ENCODE data around the gene NBPF20.
A peak's percentile ranks its signal among the peaks of the same experiment; 100 is the strongest.
"Not testable (repeated sequence)": the region's sequence is repeated elsewhere in the genome, so short reads cannot be mapped to it uniquely, and the experiment has no call there.

NBPF20 gene, protein sequence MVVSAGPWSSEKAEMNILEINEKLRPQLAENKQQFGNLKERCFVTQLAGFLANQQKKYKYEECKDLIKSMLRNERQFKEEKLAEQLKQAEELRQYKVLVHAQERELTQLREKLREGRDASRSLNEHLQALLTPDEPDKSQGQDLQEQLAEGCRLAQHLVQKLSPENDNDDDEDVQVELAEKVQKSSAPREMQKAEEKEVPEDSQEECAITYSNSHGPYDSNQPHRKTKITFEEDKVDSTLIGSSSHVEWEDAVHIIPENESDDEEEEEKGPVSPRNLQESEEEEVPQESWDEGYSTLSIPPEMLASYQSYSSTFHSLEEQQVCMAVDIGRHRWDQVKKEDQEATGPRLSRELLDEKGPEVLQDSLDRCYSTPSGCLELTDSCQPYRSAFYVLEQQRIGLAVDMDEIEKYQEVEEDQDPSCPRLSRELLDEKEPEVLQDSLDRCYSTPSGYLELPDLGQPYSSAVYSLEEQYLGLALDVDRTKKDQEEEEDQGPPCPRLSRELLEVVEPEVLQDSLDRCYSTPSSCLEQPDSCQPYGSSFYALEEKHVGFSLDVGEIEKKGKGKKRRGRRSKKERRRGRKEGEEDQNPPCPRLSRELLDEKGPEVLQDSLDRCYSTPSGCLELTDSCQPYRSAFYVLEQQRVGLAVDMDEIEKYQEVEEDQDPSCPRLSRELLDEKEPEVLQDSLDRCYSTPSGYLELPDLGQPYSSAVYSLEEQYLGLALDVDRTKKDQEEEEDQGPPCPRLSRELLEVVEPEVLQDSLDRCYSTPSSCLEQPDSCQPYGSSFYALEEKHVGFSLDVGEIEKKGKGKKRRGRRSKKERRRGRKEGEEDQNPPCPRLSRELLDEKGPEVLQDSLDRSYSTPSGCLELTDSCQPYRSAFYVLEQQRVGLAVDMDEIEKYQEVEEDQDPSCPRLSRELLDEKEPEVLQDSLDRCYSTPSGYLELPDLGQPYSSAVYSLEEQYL (N-terminal part only)
- total RNA-seq: 4.7 to 9.0 reads per million in 2 experiments

GRCh38 chr1:145425436-145426029 lies at the start of gene NBPF20:
TSS of gene NBPF20 (minus strand) at chr1:145425603. CDS start at chr1:145405272, 20,331 bp downstream.
- peak; percentile 63 for DNase-seq (ENCODE audit: low read depth)

- not testable (repeated sequence) for DNase-seq (ENCODE audit: low read depth)
These were observed 49.5 kb upstream of the NBPF20 start for GRCh38 chr1:145474837-145475368.

DNA sequence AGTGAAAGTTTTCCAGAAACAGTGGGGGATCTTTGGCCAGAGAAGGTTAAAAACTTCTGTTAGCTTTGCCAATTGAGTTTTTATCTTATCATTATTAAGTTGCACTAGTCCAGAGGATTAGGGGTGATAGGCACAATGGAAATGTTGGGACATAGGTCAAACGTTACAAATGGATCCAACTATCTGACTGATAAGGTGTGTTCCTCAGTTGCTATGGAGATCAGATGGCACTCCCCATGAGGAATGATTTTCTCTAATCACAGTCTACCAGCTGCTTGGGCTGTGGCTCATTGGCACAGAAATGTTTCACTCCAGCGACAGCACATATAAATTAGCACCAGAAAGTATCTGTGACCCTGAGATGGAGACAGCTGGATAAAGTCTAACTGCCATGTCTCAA lies 47.3 kb upstream of the NBPF20 start:
- DNase-seq (ENCODE audit: low read depth): not testable (repeated sequence)

GRCh38 chr1:145471365-145471764 lies 46.0 kb upstream of the NBPF20 start:
- not testable (repeated sequence) for DNase-seq (ENCODE audit: low read depth)

DNA sequence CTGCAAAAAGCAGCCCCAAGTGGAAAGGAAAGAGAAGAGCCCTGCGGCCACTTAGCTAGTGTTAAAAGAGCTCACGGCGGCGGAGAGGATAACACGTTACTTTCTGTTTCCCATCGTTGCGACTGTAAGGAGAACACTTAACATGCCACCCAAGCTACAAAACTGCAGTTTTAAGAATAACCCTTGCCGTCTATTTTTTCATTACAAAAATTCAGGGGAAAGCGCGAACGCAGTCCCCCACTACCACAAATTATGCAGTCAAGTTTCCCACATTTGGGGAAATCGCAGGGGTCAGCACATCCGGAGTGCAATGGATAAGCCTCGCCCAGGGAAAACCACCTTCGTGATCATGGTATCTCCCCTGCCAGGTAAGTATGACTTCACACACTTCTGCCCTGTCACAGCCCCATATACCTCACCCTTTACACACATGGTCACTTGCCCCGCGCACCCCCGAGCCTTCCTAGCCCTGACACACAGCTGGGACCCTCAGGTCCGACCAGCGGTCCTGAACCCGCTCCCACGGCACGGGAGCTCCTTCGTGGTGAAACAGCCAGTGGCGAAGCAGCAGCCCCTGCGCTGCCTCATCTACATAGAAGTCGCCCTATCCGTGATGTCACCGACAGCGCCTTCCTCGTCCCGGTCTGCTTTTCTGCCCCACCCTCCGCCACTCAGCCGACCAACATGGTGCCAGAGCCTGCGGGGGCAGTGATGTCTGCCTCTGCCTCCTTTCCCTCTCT lies 40.2 kb upstream of the NBPF20 start:
- peak; percentile 65 for DNase-seq (ENCODE audit: low read depth)

DNA sequence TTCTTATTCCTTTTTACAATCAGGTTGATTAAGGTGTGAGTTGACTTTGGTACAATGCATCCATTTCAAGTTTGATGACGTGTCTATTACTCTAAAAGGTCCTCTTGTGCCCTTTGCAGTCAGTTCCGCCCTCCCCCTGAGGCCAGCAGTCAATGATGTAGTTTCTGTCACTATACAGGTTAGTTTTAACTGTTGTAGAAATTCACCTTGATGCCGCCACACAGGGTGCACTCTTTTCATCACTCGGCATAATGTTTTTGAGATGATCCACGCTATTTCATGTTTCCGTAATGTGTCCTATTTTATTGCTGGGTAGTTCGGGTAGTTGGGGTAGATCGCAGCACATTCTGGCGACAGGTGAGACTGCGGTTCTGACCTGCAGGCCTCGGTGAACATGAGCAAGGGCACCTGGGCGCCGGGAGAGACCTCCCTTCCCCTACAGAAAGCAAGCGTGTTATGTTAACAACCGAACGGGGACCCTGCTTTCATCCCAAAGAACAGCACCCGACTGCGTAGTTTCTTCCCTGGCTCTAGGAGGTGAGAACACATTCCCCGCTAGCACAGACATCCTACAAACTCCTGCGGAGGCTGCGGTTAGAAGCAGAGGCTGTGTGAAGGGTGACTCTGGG lies 39.4 kb upstream of the NBPF20 start:
- not testable (repeated sequence) for DNase-seq (ENCODE audit: low read depth)

- DNase-seq (ENCODE audit: low read depth): not testable (repeated sequence)
These were observed 38.6 kb upstream of the NBPF20 start for GRCh38 chr1:145464017-145464416.

DNA sequence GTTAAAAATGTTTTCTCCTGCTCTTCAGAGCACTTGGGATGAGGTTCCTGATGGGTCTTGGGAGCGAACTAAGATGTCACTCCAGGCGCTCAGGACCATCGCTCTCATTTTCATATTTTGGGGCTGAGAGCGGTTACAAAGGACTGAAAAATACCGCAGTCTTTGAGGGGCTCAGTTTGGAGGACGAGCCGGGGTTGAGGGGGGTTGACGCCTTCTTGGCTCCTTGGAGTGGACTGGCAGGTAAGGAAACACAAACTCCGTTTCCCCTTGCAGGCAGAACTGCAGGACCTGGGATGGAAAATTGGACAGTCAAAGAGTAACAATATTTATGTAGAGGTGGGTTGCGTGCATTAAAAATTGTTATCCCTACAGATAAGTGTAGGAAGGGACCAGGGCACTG lies 35.3 kb upstream of the NBPF20 start:
- DNase-seq (ENCODE audit: low read depth): not testable (repeated sequence)

DNA sequence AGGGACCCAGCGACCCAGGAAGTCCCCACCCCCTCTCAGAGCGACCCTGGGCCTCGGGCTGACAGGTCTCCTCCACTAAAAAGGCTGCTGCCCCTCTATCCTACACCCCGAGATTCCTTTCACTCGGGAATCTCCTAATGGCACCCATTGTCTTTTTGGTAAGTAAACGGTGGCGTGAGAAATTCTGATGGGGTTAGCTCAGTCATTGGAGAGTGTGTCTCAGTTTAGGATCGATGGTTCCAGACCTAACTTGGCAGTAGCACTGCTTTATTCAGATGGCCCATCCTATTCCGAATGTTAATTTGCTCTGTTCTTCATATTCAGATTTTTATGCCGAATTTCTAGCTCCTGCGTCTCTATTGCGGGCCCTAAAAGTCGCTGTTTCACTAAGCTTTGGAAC lies 34.6 kb upstream of the NBPF20 start:
- not testable (repeated sequence) for DNase-seq (ENCODE audit: low read depth)

DNA sequence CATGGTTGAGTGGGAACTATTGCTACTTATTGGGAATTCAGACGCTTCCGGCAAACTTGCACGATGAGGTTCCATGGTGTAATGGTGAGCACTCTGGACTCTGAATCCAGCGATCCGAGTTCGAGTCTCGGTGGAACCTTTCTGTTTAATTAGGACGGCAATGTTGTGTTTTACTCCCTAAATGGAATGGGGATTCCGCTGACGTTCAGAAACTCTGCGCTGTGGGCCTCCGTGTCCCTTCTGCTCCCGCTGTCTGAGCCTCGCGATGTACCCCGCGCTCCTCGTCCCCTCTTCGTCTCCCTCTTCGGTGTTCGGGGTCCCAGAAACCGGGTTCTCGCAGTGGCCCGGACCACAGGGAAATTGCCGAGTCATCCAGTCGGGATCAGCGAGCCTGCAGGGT lies 34.2 kb upstream of the NBPF20 start:
- not testable (repeated sequence) for DNase-seq (ENCODE audit: low read depth)

GRCh38 chr1:145459063-145459462 lies 33.7 kb upstream of the NBPF20 start:
- DNase-seq (ENCODE audit: low read depth): not testable (repeated sequence)

- not testable (repeated sequence) for DNase-seq (ENCODE audit: low read depth)
These were observed 29.4 kb upstream of the NBPF20 start for GRCh38 chr1:145454824-145455177.

DNA sequence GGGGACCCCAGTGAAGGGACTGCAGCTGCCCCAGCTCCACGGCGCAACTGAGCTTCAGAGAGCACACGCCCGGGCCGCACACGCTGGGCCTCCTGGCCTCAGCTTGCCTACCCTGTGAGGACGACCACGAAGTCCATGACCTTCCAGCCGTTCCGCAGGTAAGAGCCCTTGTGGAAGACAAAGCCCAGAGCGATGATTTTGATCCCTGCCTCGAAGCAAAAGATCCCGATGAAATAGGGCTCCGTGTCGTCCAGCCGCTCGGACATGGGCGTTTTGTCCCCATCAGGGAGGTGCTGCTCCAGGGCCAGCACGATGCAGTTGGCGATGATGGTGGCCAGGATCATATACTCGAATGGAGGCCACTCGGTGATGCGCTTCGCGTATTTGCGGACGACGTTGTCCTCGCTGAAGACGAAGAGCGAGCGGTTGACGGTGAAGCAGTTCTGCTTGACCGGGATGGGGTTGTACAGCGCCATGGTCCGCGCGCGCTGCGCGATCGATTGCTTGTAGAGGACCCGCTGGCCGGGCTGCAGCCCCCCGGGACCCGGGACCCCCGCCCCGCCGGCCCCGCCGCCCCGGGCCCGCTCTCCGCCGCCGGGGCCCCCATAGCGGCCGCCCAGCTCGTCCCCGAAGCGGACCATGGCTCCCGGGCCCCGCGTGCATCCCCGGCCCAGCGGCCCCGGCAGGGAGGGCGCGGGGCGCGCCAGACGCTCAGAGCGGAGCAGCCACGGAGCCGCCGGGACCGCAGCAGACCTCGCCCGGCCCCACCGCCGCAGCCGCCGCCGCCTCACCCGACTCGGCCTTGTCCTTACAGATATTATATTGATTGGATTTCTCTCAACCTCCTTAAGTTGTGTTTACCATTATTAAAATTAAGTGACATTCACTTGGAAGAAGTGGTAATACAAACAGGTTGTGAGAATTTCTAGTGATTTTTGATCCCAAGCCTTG lies 28.7 kb upstream of the NBPF20 start:
- not testable (repeated sequence) for DNase-seq (ENCODE audit: low read depth)

DNA sequence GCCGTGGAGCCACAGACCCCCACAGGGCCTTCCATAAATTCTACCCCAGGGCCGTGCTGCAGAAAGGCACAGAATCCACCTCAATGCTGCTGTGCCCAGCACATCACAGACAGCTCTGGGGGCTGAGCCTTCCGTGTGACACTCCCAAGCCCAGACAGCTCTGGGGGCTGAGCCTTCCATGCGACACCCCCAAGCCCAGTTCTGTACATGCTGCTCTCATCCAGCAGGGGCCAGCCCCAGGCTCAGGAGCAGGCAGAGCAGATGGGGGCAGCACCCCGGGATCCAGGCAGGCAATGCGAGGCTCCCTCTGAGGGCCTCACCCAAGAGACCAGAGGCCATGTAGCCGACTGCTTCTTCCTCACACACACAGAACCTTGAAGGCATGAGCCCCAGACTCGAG lies 27.1 kb upstream of the NBPF20 start:
- DNase-seq (ENCODE audit: low read depth): not testable (repeated sequence)

DNA sequence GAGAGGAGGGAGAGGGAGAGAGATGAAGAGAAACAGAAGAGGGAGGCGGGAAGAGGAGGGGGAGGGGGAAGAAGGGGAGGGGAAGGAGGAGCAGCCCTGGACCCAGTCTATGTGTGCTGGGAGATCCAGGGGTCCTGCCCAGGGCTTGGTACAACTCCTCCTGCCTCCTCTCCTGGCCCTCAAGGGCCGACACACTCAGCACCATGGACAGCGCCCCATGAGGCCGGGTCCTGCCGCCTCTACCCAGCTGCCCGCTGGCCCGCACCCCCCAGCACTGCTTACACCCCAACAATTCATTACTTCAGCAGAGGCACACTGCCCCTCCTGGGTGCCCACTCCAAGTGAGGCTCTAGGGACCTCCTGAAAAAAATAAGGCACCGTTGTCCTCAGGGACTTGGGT lies 26.5 kb upstream of the NBPF20 start:
- not testable (repeated sequence) for DNase-seq (ENCODE audit: low read depth)

DNA sequence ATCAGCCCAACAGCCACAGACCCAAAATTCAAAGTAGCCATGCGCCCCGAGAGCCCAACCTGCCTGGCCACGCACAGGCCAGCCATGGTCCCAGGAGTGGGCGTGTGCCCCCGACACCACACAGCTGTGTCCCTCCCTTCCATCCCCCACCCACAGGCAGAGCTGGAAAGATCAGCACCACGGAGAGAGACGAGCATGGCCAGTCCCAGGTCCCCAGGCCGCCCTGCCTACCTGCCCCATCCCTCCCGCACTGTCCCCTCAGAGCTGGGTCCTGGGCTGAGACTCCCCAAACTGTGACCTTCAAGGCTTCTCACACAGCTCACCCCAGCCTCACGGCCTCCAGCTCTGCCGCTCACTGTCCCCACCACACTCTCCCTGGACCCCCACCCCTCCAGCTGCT lies 19.8 kb upstream of the NBPF20 start:
- DNase-seq (ENCODE audit: low read depth): not testable (repeated sequence)

DNA sequence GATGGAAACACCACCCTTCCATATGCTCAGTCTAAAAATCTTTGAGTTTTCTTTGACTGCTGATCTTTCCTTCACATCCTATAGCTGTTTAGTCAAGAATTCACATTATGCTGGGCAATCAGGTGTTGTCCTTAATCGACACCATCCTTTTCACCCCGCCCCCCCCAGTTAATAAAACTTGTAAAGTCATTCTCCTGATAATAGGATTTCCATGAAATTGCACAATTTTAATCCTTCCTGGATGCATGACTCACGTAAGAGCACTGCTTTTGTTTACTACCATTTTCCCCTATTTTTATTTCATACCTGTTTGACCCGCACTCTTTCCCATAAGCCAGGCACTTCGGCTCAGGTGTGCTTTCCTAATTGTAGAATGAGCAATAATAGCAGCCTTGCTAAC lies 16.9 kb upstream of the NBPF20 start:
- DNase-seq (ENCODE audit: low read depth): not testable (repeated sequence)

DNA sequence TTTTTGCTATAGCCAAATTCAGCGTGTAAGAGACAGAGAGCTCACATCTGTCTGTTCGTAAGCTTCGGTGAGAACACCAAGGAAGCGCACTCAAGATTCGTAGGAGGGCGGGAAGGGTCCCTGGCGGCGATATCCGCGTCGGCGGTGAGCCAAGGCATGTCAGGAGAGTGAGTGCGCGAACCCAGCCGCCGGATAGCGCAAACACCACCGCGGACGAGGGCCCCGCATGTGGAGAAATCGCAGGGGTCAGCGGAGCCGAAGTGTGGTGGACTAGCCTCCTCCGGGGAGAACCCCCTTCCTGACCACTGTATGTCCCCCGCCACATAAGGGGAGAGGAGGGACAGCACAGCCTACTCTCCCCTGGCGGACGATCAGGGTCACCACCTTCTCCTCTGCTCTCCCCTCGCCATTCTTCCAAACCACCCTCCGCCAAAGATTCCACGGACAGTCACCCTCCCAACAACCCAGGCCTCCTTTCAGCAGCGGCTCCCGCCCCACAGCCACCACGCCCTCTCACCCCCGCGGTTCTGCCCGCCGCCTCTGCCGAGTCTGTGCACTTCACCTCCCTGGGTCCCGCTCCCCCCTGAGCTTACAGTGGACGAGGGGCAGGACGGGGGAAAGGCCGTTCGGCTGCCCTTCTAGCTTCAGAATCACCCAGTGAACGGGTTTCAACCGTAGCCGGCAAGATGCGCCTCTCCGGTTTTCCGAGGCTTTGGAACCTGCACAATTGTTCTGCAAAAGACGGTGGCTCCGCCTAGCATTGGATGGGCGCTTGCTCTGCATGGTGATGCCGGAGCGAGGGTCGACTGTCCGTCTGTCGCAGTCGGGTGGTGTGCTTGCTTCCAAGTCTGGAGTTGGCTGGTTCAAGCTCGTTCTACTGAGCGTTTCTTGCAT lies 6.2 kb upstream of the NBPF20 start:
- DNase-seq (ENCODE audit: low read depth): not testable (repeated sequence)

All from T follicular helper cell (primary cell).